NCI-H2107 (cell line): ENCODE data around the gene EXOC4.

Experiments
- DNase-seq: peaks from one replicate; lab custom pipeline; 2025; lab: John Stamatoyannopoulos, UW

EXOC4 gene

GRCh38 chr7:133706016-133706415, 453.1 kb downstream of the EXOC4 start:
- no peak for DNase-seq

GRCh38 chr7:133709036-133709880, 456.4 kb downstream of the EXOC4 start:
- no peak for DNase-seq

- no peak for DNase-seq
Observed at GRCh38 chr7:133712544-133712943, 459.7 kb downstream of the EXOC4 start.

- no peak for DNase-seq
Observed at GRCh38 chr7:133714654-133715053, 461.8 kb downstream of the EXOC4 start.

GRCh38 chr7:133718131-133718530, 465.3 kb downstream of the EXOC4 start:
- no peak for DNase-seq

- no peak for DNase-seq
Observed at GRCh38 chr7:133723044-133723443, 470.2 kb downstream of the EXOC4 start.

GRCh38 chr7:133724148-133724547, 471.3 kb downstream of the EXOC4 start:
- no peak for DNase-seq

GRCh38 chr7:133724694-133725093, 471.8 kb downstream of the EXOC4 start:
- DNase-seq = no peak

GRCh38 chr7:133727476-133728214, 474.8 kb downstream of the EXOC4 start:
- DNase-seq = no peak

- no peak for DNase-seq
Observed at GRCh38 chr7:133730360-133730759, 477.5 kb downstream of the EXOC4 start.

GRCh38 chr7:133733401-133733800, 480.5 kb downstream of the EXOC4 start:
- no peak for DNase-seq

GRCh38 chr7:133735222-133735621, 482.3 kb downstream of the EXOC4 start:
- DNase-seq = no peak

GRCh38 chr7:133739817-133740216, 486.9 kb downstream of the EXOC4 start:
- no peak for DNase-seq

- DNase-seq = no peak
Observed at GRCh38 chr7:133741078-133741477, 488.2 kb downstream of the EXOC4 start.

GRCh38 chr7:133741703-133742102, 488.8 kb downstream of the EXOC4 start:
- DNase-seq = no peak

- no peak for DNase-seq
Observed at GRCh38 chr7:133742709-133743538, 490.0 kb downstream of the EXOC4 start.

- no peak for DNase-seq
Observed at GRCh38 chr7:133744451-133744850, 491.6 kb downstream of the EXOC4 start.

- DNase-seq = no peak
Observed at GRCh38 chr7:133746305-133746704, 493.4 kb downstream of the EXOC4 start.

GRCh38 chr7:133746847-133747246, 494.0 kb downstream of the EXOC4 start:
- DNase-seq = no peak

GRCh38 chr7:133748443-133749407, 495.8 kb downstream of the EXOC4 start:
- DNase-seq = no peak

- no peak for DNase-seq
Observed at GRCh38 chr7:133750287-133750686, 497.4 kb downstream of the EXOC4 start.
